ENCODE results near the gene MKI67.

MKI67 gene

GRCh38 chr10:128091636-128092210 lies 34.5 kb downstream of the MKI67 start:
- no peak overlapping the region for H3K4me3 Mint-ChIP-seq
- intact Hi-C loops (cut with micrococcal nuclease), result no loop called here
- H3K27ac Mint-ChIP-seq, result peak overlapping the region; percentile 12
- peaks cover 28% of the 10 kb centered on the region for H3K4me1 Mint-ChIP-seq (ENCODE audit: low read depth)
- H3K9me3 Mint-ChIP-seq, result no peaks in the 10 kb centered on the region
- H3K27me3 Mint-ChIP-seq, result peaks cover 1% of the 10 kb centered on the region
- no peaks in the 10 kb centered on the region for H3K36me3 Mint-ChIP-seq (ENCODE audit: low read depth)

DNA sequence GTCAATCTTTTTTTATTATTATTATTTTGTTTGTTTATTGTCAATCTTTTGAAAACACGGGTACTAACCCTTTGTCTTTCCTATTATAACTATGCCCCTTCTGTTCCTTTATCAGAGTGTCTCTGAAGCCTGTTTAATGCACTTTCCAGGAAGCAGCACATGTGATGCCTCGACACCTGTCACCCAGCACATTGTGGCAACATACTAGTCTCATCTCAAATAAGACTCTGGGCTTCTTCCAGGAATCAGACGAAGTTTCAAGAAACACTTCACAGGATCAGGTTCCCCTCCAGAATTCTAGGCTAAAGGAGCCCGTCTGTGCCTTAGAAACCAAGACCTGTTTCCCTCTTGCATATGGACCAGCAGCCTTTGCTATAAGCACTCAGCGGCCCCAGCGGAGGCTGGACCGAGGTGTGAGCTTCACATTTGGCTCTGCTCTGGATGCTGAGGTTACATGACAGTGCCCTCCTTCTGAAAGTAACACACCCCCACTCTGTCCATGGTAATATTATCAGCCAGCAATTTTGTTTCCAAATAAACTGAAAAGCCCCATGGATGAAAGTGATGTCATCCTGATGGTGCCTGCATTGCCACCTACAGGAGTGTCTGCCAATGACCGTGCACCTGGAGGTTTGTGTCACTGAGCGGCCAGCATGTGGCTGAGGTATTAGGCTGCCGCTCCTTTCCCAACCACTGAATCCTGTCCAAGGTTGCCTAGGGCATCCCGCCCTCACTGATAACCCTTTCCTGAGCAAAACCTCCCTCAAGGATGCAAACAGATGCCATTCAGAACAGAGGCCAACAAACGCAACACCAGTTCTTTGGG lies 38.1 kb downstream of the MKI67 start:
- peaks cover 39% of the 10 kb centered on the region for H3K4me1 Mint-ChIP-seq (ENCODE audit: low read depth)
- no peak overlapping the region for H3K27ac Mint-ChIP-seq
- H3K4me3 Mint-ChIP-seq, result no peak overlapping the region
- H3K36me3 Mint-ChIP-seq (ENCODE audit: low read depth), result peaks cover 24% of the 10 kb centered on the region
- intact Hi-C loops (cut with micrococcal nuclease), result loop anchor here (5.0 kb wide), 1 partner anchor 39 kb away; the partner anchor contains the start of gene MKI67
- H3K27me3 Mint-ChIP-seq, result no peaks in the 10 kb centered on the region
- no peaks in the 10 kb centered on the region for H3K9me3 Mint-ChIP-seq

DNA sequence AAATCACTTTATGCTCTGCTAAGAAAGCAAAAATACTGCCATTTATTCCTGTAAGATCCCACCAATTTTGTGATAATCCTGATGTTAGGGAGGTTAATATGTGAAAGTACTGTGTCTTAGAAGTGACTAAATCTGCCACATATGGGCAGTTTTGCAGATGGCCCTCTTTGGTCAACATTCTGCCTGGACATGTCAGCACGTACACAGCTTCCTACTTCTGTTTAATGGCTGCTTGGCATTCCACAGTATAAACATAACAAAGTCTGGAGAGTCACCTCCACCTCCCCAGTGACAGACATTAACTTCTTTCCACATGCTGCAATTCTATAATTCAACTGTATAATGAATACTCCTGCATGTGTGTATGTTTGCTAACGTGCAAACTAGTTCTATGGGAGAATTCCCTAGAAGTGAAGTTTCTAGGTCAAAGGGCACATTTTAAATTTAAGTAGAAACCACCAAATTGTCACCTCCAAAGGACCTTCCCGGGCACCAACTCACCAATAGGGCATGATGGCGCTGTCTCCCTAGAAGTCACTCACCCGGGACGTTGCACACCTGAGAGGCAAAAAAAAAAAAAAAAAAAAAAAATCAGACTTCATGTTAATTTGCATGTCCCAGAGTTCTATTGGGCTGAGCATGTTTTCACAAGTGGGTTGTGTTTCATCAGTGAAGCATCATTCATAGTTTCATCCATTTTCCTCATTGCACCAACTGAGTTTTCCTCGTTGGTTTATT lies 38.9 kb downstream of the MKI67 start:
- no peaks in the 10 kb centered on the region for H3K27me3 Mint-ChIP-seq
- H3K9me3 Mint-ChIP-seq, result no peaks in the 10 kb centered on the region
- H3K4me3 Mint-ChIP-seq, result no peak overlapping the region
- peaks cover 39% of the 10 kb centered on the region for H3K4me1 Mint-ChIP-seq (ENCODE audit: low read depth)
- H3K27ac Mint-ChIP-seq, result peak overlapping the region; percentile 69
- peaks cover 27% of the 10 kb centered on the region for H3K36me3 Mint-ChIP-seq (ENCODE audit: low read depth)
- intact Hi-C loops (cut with micrococcal nuclease), result loop anchor here (5.0 kb wide), 1 partner anchor 40 kb away; the partner anchor contains the start of gene MKI67

DNA sequence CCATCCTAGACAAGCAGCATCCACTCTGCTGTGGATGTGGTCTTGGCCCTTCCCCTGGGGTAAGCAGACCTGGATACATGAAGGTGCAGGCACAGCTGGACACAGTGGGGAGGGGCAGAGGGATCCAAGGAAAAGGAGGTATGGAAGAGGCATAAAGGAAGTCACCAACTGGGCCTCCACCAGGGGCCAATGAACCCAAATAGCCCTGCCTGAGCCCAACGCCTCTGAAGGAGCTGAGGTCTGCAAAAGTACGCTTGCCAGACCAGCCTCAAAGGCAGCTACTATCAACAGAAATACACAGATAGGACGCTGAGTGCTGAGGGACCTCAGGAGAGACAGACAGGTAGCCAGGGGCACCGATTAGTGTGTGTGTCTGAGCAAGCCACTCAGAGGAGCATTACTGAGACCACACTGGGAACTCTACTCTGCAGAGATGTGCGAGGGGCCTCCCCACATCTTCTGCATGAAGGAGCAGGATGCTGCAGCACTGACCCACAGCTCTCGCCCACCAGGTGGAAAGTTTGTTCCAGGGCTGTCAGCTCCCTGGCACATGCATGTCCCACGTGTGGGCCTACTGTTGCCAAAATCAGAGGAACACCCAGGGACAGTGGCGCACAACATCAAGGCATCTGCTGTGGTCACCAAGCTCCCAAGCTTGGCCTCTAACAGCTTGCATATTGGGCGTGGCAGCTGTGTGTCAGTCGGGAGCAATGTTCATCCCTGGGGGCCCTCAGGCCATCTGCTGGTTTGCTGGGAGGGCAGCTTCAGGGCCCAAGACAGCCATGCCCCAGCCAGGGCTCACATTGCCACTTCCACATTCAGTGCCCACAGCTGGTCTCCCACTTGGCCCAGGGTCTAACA lies 40.0 kb downstream of the MKI67 start:
- H3K4me1 Mint-ChIP-seq (ENCODE audit: low read depth), result peaks cover 39% of the 10 kb centered on the region
- peak overlapping the region; percentile 69 for H3K27ac Mint-ChIP-seq
- no peak overlapping the region for H3K4me3 Mint-ChIP-seq
- no peaks in the 10 kb centered on the region for H3K27me3 Mint-ChIP-seq
- H3K9me3 Mint-ChIP-seq, result no peaks in the 10 kb centered on the region
- intact Hi-C loops (cut with micrococcal nuclease), result loop anchor here (5.0 kb wide), 1 partner anchor 41 kb away; the partner anchor contains the start of gene MKI67
- peaks cover 38% of the 10 kb centered on the region for H3K36me3 Mint-ChIP-seq (ENCODE audit: low read depth)

- peak overlapping the region; percentile 47 for H3K27ac Mint-ChIP-seq
- H3K4me1 Mint-ChIP-seq (ENCODE audit: low read depth), result peaks cover 51% of the 10 kb centered on the region
- H3K36me3 Mint-ChIP-seq (ENCODE audit: low read depth), result peaks cover 50% of the 10 kb centered on the region
- H3K9me3 Mint-ChIP-seq, result no peaks in the 10 kb centered on the region
- no peak overlapping the region for H3K4me3 Mint-ChIP-seq
- intact Hi-C loops (cut with micrococcal nuclease), result loop anchor here (5.0 kb wide), 1 partner anchor 42 kb away; the partner anchor contains the start of gene MKI67
- H3K27me3 Mint-ChIP-seq, result no peaks in the 10 kb centered on the region
Measured at GRCh38 chr10:128084991-128085390, 41.2 kb downstream of the MKI67 start.

DNA sequence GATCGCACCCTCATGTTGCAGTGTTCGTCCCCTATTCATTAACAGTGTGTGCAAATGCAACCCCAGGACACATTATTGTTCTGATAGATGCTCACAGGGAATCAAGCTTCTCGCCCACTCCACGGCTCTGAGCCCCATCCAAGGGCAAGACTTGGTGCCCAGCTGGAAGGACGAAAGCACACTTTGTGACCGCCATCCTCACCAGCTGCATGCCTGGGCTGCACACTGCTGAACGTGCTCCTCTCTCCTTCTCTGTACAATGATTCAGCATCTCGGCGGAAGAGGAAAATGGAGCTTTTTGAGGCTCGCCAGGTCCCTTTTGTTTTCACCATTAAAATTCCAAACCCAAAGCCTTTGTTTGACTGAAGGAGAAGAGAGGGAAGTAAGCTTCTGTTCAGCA lies 41.9 kb downstream of the MKI67 start:
- Mint-ChIP-seq H3K4me3 (no peak overlapping the region), H3K9me3 (no peaks in the 10 kb centered on the region), H3K27ac (no peak overlapping the region), H3K4me1 (ENCODE audit: low read depth) (peaks cover 52% of the 10 kb centered on the region), H3K36me3 (ENCODE audit: low read depth) (peaks cover 57% of the 10 kb centered on the region), H3K27me3 (no peaks in the 10 kb centered on the region)
- intact Hi-C loops (cut with micrococcal nuclease), result no loop called here

DNA sequence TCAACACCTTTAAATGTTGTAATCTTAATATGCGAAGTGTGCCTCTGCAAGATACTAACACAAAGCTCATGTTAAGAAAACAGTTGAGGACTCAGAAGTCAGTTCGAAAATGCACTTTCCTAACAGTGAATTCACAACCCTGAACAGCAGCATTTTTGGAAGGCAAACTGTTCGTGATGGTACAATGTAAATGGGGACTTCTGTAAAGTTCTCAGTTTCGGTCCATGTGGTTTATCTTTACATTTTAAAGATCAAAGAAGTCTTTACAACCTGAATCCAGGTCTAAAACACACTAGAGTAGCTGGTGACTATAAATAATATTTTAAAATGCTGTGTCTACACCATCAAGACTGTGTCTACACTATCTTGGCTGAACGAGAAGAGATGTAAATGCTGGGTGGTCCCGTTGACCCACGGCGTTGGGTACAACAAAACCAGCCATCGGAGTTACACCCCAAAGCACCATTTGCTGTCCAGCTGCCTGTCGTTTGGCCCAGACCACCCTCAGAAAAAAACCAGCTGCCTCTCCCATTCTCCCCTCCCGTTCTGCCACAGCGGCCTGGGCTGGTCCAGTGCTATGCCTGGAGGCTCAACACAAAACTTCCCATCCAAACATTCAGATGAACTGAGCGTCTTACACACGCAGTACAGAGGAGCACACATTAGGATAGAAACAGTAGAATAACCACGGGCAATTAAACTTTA lies 42.9 kb downstream of the MKI67 start:
- H3K4me3 Mint-ChIP-seq, result no peak overlapping the region
- H3K36me3 Mint-ChIP-seq (ENCODE audit: low read depth), result peaks cover 67% of the 10 kb centered on the region
- H3K27ac Mint-ChIP-seq, result no peak overlapping the region
- intact Hi-C loops (cut with micrococcal nuclease), result no loop called here
- no peaks in the 10 kb centered on the region for H3K9me3 Mint-ChIP-seq
- H3K27me3 Mint-ChIP-seq, result no peaks in the 10 kb centered on the region
- H3K4me1 Mint-ChIP-seq (ENCODE audit: low read depth), result peaks cover 50% of the 10 kb centered on the region

DNA sequence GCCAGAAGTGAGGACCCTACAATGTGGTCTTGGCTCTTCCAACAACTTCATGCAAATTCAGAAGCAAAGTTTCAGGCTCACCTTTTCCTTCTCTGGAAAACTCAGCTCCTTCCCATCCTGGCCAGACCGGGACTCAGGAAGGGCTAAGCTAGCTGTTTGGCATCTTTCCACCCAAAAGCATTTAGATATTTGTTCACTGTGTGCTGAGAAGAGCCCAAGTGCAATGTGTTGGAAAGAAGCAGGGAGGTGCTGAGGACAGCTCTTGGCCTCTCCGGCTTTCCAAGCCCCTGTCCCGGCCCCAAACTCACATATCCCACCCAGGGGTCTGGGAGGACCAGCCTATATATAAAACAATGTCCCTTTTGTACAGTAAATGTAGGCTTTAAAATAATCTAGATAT lies 44.5 kb downstream of the MKI67 start:
- no peak overlapping the region for H3K27ac Mint-ChIP-seq
- H3K4me1 Mint-ChIP-seq (ENCODE audit: low read depth), result peaks cover 51% of the 10 kb centered on the region
- peaks cover 83% of the 10 kb centered on the region for H3K36me3 Mint-ChIP-seq (ENCODE audit: low read depth)
- no peaks in the 10 kb centered on the region for H3K27me3 Mint-ChIP-seq
- intact Hi-C loops (cut with micrococcal nuclease), result no loop called here
- no peaks in the 10 kb centered on the region for H3K9me3 Mint-ChIP-seq
- no peak overlapping the region for H3K4me3 Mint-ChIP-seq

DNA sequence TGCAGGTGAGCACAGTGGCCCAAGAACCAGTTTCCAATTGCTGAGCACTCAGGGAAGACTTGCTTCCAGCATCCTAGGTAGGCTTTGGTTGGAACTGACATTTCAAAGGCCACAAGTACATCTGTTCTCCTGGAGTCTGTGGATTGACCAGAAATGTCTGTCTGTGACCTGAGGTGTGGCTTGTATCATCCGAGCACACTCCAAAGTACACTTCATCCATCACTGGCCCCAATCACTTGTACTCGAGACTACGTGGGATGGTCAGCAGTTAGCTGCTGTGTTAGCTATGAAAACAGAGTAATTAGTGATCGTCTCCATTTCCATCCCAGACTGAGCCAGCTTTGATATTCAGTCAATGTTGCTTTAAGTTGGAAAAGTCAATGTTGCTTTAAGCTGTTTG lies 45.0 kb downstream of the MKI67 start:
- intact Hi-C loops (cut with micrococcal nuclease), result no loop called here
- Mint-ChIP-seq H3K9me3 (no peaks in the 10 kb centered on the region), H3K27ac (no peak overlapping the region), H3K36me3 (ENCODE audit: low read depth) (peaks cover 88% of the 10 kb centered on the region), H3K4me3 (no peak overlapping the region), H3K27me3 (no peaks in the 10 kb centered on the region), H3K4me1 (ENCODE audit: low read depth) (peaks cover 49% of the 10 kb centered on the region)

DNA sequence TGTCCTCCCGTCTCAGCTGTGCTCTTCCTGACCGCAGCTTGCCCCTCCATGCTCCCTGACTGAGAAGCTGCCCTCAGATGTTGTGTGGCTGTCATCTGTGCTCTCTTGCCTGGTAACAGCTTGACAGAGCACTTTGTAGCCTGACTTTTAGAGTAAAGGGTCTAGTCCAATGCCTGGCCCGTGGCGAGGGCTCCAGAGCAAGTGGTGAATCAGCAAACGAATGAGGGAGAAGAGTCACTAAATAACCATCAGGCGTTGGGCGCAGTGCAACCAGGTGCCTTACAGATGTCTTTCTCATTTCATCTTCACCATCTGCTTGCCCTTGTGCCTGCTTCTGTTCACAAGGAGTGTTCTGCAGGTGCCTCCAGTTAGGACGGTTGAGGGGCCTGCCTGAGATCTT lies 45.6 kb downstream of the MKI67 start:
- H3K36me3 Mint-ChIP-seq (ENCODE audit: low read depth), result peaks cover 94% of the 10 kb centered on the region
- no peaks in the 10 kb centered on the region for H3K27me3 Mint-ChIP-seq
- H3K4me1 Mint-ChIP-seq (ENCODE audit: low read depth), result peaks cover 43% of the 10 kb centered on the region
- H3K4me3 Mint-ChIP-seq, result no peak overlapping the region
- intact Hi-C loops (cut with micrococcal nuclease), result no loop called here
- H3K9me3 Mint-ChIP-seq, result no peaks in the 10 kb centered on the region
- H3K27ac Mint-ChIP-seq, result peak overlapping the region; percentile 9

DNA sequence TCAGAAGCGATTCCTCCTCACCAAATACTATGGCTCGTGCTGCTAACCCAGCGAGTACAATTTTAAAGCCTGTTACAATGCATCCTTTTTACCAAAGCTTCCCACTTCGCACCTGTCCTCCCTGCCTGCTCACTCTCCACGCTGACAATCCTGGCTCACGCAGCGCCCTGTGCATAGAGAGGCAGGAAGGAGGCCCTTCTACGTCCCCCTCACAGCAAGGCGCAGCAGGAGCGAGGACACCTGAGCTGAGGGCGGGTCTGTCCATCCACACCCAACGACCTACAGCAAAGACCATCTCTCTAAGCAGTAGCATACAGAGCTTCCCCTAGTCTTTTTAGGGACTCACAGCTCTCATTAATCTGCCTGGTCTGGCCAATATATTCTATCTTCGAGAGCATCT lies 46.0 kb downstream of the MKI67 start:
- Mint-ChIP-seq H3K36me3 (ENCODE audit: low read depth) (peaks cover 96% of the 10 kb centered on the region), H3K4me1 (ENCODE audit: low read depth) (peaks cover 42% of the 10 kb centered on the region), H3K27ac (peak overlapping the region; percentile 9)

DNA sequence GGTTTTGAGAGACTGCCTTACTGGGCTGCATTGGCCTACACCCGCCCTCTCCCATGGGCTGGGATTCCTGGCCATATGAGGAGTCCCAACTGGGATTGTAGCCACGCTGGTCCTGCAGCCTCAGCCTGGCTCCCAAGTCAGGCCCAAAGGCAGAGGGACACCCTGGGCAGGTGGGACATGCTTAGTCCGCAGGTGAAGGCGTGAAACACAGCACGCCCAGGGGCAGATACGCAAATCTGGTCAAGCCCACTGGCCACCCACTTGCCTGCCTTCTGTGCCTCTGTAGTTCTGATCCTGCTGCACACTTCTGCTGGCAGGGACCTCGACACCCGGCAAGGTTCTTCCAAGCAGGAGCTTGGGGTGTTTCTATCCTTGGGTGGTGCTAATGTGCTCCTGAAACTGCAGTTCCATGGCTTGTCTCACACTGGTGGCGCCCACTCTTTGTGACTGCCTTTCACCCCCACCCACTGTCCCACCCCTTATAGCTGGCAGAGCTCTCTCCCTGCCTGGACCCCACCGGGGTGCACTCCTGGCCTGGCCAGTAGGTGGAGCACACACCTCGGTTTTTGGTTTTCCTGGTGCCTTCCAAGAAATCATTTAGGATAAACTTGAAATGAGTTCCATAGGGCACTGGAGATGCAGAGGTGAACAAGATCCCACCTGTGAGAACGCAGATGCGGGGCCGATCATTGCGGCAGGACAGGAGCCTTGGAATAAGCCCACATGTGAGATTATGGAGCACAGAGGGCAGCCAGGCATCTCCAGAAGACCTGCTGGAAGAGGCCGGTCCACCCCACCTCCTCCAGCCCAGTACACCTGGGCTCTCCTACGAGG lies 47.9 kb downstream of the MKI67 start:
- Mint-ChIP-seq H3K27me3 (no peaks in the 10 kb centered on the region), H3K4me3 (no peak overlapping the region), H3K36me3 (ENCODE audit: low read depth) (peaks cover 96% of the 10 kb centered on the region), H3K9me3 (no peaks in the 10 kb centered on the region), H3K4me1 (ENCODE audit: low read depth) (peaks cover 38% of the 10 kb centered on the region), H3K27ac (peak overlapping the region; percentile 13)
- intact Hi-C loops (cut with micrococcal nuclease), result loop anchor here (2.0 kb wide), 1 partner anchor 72 kb away; no protein-coding TSS in a partner anchor

More for the DNA sequence above, 46.0 kb downstream of the MKI67 start:
- no peak overlapping the region for H3K4me3 Mint-ChIP-seq
- H3K9me3 Mint-ChIP-seq, result no peaks in the 10 kb centered on the region
- intact Hi-C loops (cut with micrococcal nuclease), result no loop called here
- H3K27me3 Mint-ChIP-seq, result no peaks in the 10 kb centered on the region

All from dendritic cell treated with granulocyte-macrophage colony-stimulating factor and Interleukin-4, amounts not matched to agents 40 ng/mL and 50 ng/mL, for 4 days (primary cell).